Transverse colon (tissue), 4 donors: Measurements from ENCODE around the gene UAP1L1. TPM values are rescaled to one million over a fixed set of nuclear protein-coding genes. Genes with fewer than 3 reads are reported as not detected.

Experiments
- DNase-seq: peaks from one replicate; pipeline ENCODE4 v3.0.0-alpha.2; 2019
- H3K27ac ChIP-seq, 4 donors: fragments of 200-600 bp; sonication (generic); 2 replicates each; pipeline ENCODE4 v1.5.1; 2016 to 2018; ENCODE audit warnings: inconsistent platforms in 4 of 4
- H3K27me3 ChIP-seq: fragments of 200-600 bp; sonication (generic); 2 replicates; pipeline ENCODE4 v1.5.1; 2017; ENCODE audit warnings: inconsistent platforms
- H3K36me3 ChIP-seq, 4 donors: fragments of 200-600 bp; sonication (generic); 2 replicates each; pipeline ENCODE4 v1.5.1; 2017 to 2019; ENCODE audit warnings: inconsistent platforms in 4 of 4
- H3K4me1 ChIP-seq, 4 donors: fragments of 200-600 bp; sonication (generic); 2 replicates each; pipeline ENCODE4 v1.5.1; 2017 to 2020; ENCODE audit warnings: inconsistent platforms in 4 of 4
- H3K4me3 ChIP-seq, 4 donors: fragments of 200-600 bp; sonication (generic); 1 replicate in 1 of 4; 2 replicates in 3 of 4; pipeline versions ENCODE4 v1.5.1 to v1.6.1; 2017 to 2019; ENCODE audit warnings: inconsistent platforms in 4 of 4
- H3K9me3 ChIP-seq, 2 donors: fragments of 200-600 bp; sonication (generic); 2 replicates each; pipeline ENCODE4 v1.5.1; 2017 to 2019; ENCODE audit warnings: inconsistent platforms in 2 of 2
- EP300 ChIP-seq: sonication (generic); formaldehyde crosslinking; IDR thresholded peaks from one replicate; pipeline ENCODE4 v1.6.1; 2017; ENCODE audit warnings: antibody characterized with exemption, low read depth
- POLR2A ChIP-seq: fragments of 450-650 bp; IDR thresholded peaks from one replicate; pipeline ENCODE4 v1.6.1; 2016; ENCODE audit warnings: antibody characterized with exemption, mild to moderate bottlenecking, moderate library complexity
- POLR2AphosphoS5 ChIP-seq, 3 donors: sonication (generic); formaldehyde crosslinking; IDR thresholded peaks; one replicate each; pipeline ENCODE4 v1.6.1; 2016; ENCODE audit warnings: antibody characterized with exemption in 3 of 3
- WGBS, 2 donors: methylation state at CpG; one replicate each; pipeline ENCODE4 v1.1.5; 2018; ENCODE audit warnings: low coverage in 1 of 2; 5-methylcytosine and 5-hydroxymethylcytosine counted together
- in situ Hi-C, 4 donors: fragments of 200-750 bp; cut with MboI; loops; one replicate each; pipeline versions ENCODE4 v1.15.0 to v1.15.1; 2017; ENCODE audit warnings: low sequenced_read_pairs in 3 of 4, low pct_ligation_motif_present in 1 of 4, low pct_unique_long_range_greater_than_20kb in 1 of 4
- intact Hi-C: fragments of 100-400 bp; cut with DNase I; formaldehyde crosslinking; loops from one replicate; pipeline ENCODE4 v1.15.1; 2023; ENCODE audit warnings: low total_unique reads
- total RNA-seq, 4 donors: library from RNA; depleted of rRNA; stranded (reverse); fragments of >200 nt; gene quantifications; one replicate each; pipeline ENCODE4 v1.1.0, GENCODE V29; 2016
- TF ChIP-seq, protein P1 (sequence below), 5 experiments: fragments of 200-600 bp in 3 of 5; fragments of 450-650 bp in 2 of 5; sonication (generic) in 3 of 5; IDR thresholded peaks; 1 replicate in 2 of 5; 2 replicates in 3 of 5; pipeline ENCODE4 v1.5.1; 2016 to 2017; ENCODE audit warnings: antibody characterized with exemption in 5 of 5, inconsistent platforms in 3 of 5, mild to moderate bottlenecking in 2 of 5, moderate library complexity in 1 of 5

The UAP1L1 gene
- total RNA-seq, 4 donors from 2014 or later = 6.4 to 28.8 (median 11.7) TPM

DNA sequence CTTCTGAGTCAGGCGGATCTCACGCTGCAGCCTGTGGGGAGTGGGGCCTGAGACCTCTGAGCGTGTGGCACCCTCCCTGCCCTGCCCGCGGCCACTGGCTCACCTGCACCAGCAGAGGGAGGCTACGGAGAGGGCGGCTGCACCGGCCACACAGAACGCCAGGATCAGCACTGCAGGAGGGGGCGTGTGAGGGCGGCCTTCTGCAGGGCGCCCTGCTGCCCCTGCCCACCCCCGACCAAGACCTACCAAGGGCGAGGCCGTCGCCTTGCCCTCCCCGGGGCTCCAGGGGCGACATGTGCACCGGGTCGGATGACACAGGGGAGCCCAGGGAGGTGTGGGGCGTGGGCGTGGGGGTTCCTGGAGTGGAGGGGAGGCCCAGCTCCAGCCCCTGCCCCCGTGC is 36.7 kb upstream of the UAP1L1 start:
- in situ Hi-C loops = loop anchor here in 3 of 4 donors (10.0 to 25.0 kb wide), 2 partner anchors 253 to 256 kb away; partner anchors contain the start of genes CCDC183 (in 2 of the 3) and TMEM141 (in 2 of the 3)

DNA sequence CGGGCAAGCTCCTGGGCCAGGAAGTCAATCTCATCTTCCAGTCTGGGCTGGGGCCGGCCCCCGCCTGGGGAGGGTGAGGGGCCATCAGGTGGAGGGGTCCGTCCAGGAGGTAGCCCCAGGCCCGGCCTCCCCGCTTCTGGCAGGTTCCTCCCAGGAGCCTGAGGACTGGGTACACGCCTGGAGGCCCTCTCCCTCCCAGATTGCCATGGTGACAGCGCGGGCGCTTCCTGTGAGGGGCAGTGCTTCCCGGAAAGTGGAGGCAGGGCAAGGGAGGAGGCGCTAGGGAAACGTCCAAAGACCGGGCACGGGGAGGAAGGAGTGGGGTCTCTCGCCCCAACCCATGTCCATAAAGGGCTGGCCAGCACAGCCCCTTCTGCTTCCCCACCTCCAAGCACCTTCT is 36.2 kb upstream of the UAP1L1 start:
- 54% methylated on average over 16 of the region's 16 CpGs; no CpG with 5 or more reads in 1 of the 2 donors for WGBS, 2 donors
- no peak for DNase-seq
- peaks cover 26% of the 10 kb centered on the region for H3K27me3 ChIP-seq
- intact Hi-C loops (no loop called here), in situ Hi-C loops (loop anchor here in 3 of 4 donors (10.0 to 25.0 kb wide), 2 partner anchors 254 to 256 kb away; partner anchors contain the start of genes CCDC183 (in 2 of the 3) and TMEM141 (in 2 of the 3))
- H3K27ac ChIP-seq = peak overlapping the region in 1 of 4 donors; percentile 30
- no peaks in the 10 kb centered on the region for H3K36me3 ChIP-seq
- peaks cover 19 to 27% (median 22%) of the 10 kb centered on the region in 4 donors for H3K4me1 ChIP-seq
- no peaks in the 10 kb centered on the region for H3K9me3 ChIP-seq
- no peak for TF ChIP-seq EP300
- H3K4me3 ChIP-seq = no peak overlapping the region

More for the DNA sequence above, 36.7 kb upstream of the UAP1L1 start:
- Histone ChIP-seq H3K4me1 (peaks cover 17 to 24% (median 20%) of the 10 kb centered on the region in 4 donors), H3K4me3 (no peak overlapping the region), H3K27ac (peak overlapping the region in 1 of 4 donors; percentile 30), H3K9me3 (no peaks in the 10 kb centered on the region), H3K27me3 (peaks cover 22% of the 10 kb centered on the region), H3K36me3 (no peaks in the 10 kb centered on the region)
- intact Hi-C loops = no loop called here
- no peak for DNase-seq
- WGBS, 2 donors = 80% methylated on average over 17 of the region's 23 CpGs; no CpG with 5 or more reads in 1 of the 2 donors
- TF ChIP-seq, protein P1, sequence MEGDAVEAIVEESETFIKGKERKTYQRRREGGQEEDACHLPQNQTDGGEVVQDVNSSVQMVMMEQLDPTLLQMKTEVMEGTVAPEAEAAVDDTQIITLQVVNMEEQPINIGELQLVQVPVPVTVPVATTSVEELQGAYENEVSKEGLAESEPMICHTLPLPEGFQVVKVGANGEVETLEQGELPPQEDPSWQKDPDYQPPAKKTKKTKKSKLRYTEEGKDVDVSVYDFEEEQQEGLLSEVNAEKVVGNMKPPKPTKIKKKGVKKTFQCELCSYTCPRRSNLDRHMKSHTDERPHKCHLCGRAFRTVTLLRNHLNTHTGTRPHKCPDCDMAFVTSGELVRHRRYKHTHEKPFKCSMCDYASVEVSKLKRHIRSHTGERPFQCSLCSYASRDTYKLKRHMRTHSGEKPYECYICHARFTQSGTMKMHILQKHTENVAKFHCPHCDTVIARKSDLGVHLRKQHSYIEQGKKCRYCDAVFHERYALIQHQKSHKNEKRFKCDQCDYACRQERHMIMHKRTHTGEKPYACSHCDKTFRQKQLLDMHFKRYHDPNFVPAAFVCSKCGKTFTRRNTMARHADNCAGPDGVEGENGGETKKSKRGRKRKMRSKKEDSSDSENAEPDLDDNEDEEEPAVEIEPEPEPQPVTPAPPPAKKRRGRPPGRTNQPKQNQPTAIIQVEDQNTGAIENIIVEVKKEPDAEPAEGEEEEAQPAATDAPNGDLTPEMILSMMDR (IDR thresholded peaks at IDR 0.05) = no peak
- TF ChIP-seq POLR2A (no peak), POLR2AphosphoS5 (IDR thresholded peaks at IDR 0.05) (no peak), EP300 (no peak)

DNA sequence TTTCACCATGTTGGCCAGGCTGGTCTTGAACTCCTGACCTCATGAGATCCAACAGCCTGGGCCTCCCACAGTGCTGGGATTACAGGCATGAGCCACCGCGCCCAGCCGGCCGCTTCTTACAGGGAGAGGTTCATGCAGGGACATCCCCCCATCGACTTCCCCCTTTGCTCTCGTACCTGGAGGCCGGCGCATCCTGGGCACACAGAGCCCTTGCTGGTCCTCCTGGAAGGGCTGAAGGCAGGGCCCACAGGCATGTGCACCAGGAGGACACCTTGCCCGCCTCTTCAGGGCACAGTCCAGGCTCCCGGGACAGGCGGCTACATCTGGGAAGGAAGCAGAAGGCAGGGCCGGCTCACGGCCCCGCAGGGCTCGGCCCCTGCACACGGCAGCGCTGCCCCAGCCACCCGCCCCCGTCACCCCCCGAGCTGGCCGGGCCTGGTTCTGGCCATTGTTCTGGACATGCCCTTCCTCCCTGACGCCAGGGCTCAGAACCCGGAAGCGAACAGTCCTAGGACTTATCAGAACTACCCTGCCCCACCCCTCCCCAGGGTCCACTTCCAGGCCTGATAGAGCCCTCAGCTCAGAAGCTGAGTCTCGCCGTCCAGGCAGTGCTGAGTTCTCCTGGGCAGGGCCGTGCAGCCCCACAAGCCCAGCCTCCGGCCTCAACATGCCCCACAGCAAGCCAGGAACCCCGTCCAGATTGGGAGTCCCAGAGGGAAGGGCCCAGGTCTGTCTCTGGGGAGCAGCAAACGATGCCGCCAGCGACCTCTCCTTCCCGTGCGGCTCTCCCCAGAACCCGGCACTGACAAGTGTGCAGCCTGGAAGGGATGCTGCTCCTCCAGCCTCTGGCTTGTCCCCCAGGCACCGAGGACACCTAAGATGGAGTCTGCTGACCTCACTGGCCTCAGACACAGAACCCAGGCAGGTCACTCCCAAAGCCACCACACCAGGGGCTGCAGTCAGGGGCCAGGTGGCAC is 34.3 kb upstream of the UAP1L1 start:
- in situ Hi-C loops (loop anchor here in 3 of 4 donors (10.0 to 25.0 kb wide), 2 partner anchors 256 to 258 kb away; partner anchors contain the start of genes CCDC183 (in 2 of the 3) and TMEM141 (in 2 of the 3)), intact Hi-C loops (no loop called here)
- no peak for DNase-seq
- 81% methylated on average over 24 of the region's 36 CpGs; no CpG with 5 or more reads in 1 of the 2 donors for WGBS, 2 donors
- peaks cover 22 to 35% (median 30%) of the 10 kb centered on the region in 4 donors for H3K4me1 ChIP-seq
- no peaks in the 10 kb centered on the region for H3K36me3 ChIP-seq
- H3K9me3 ChIP-seq = no peaks in the 10 kb centered on the region
- no peak overlapping the region for H3K4me3 ChIP-seq
- H3K27me3 ChIP-seq = peaks cover 44% of the 10 kb centered on the region
- TF ChIP-seq EP300 (no peak), POLR2AphosphoS5 (IDR thresholded peaks at IDR 0.05) (no peak), POLR2A (no peak)
- TF ChIP-seq, protein P1 (IDR thresholded peaks at IDR 0.05) = no peak
- H3K27ac ChIP-seq = peak overlapping the region; percentile 31 to 75 (median 61)

DNA sequence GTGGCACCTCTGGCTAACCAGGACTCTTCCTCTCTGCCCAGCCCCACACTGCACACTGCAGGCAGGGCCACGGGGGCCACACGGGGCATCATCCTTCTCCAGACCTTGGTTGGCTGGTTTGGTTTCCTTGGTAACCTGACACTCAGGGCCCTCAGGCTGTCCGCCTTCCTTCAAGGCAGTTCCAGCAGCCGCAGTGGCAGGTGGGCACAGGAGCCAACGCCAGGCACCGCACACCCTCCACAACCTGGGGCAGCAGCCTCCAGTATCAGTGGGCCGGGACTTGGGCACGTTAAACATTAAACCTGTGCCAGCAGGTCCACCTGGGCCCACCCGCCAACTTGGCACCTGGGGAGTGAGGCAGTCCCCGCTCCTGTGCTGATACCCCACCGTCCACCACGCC is 33.3 kb upstream of the UAP1L1 start:
- no peaks in the 10 kb centered on the region for H3K36me3 ChIP-seq
- H3K27me3 ChIP-seq = peaks cover 54% of the 10 kb centered on the region
- 49% methylated on average over 12 of the region's 12 CpGs; no CpG with 5 or more reads in 1 of the 2 donors for WGBS, 2 donors
- intact Hi-C loops = no loop called here
- no peaks in the 10 kb centered on the region for H3K9me3 ChIP-seq
- in situ Hi-C loops = loop anchor here in 3 of 4 donors (10.0 to 25.0 kb wide), 2 partner anchors 257 to 259 kb away; partner anchors contain the start of genes CCDC183 (in 2 of the 3) and TMEM141 (in 2 of the 3)
- no peak for TF ChIP-seq EP300
- TF ChIP-seq POLR2AphosphoS5 (IDR thresholded peaks at IDR 0.05) = no peak
- no peak for TF ChIP-seq POLR2A
- TF ChIP-seq, protein P1 (IDR thresholded peaks at IDR 0.05) = no peak
- peak overlapping the region; percentile 31 to 75 (median 61) for H3K27ac ChIP-seq
- H3K4me1 ChIP-seq = peaks cover 22 to 38% (median 33%) of the 10 kb centered on the region in 4 donors
- no peak for DNase-seq
- H3K4me3 ChIP-seq = peak overlapping the region in 2 of 4 donors; percentile 55 to 60
